Left kidney (tissue), 8 donors: ENCODE data around the gene ZNF883. TPM values are rescaled to one million over a fixed set of nuclear protein-coding genes. Genes with fewer than 3 reads are reported as not detected.
A peak's percentile ranks its signal among the peaks of the same experiment; 100 is the strongest.
"Not testable (repeated sequence)": the region's sequence is repeated elsewhere in the genome, so short reads cannot be mapped to it uniquely, and the experiment has no call there.

Source experiments
- DNase-seq: peaks from one replicate; pipeline ENCODE4 v3.0.0-alpha.2; 2013
- long read RNA-seq, 8 donors: transcript quantifications; one replicate each; lab custom pipeline, GENCODE V29; 2026
- polyA plus RNA-seq: library from polyadenylated mRNA; unstranded; fragments of 120-200 nt; gene quantifications from one replicate; pipeline ENCODE4 v1.2.1, GENCODE V29; 2013; ENCODE audit not compliant: insufficient read length

Gene ZNF883
- polyA plus RNA-seq = 11.1 TPM
- long read RNA-seq, donor 1, partial matches to known transcripts = 0 of 6 reads
- long read RNA-seq, donor 1, other reads (novel, unspliced or antisense) = 0 of 6 reads
- long read RNA-seq, donor 2, partial matches to known transcripts = 0 of 3 reads
- long read RNA-seq, donor 2, other reads (novel, unspliced or antisense) = 0 of 3 reads
- long read RNA-seq, donor 3, partial matches to known transcripts = 0 of 3 reads
- long read RNA-seq, donor 3, other reads (novel, unspliced or antisense) = 0 of 3 reads
- long read RNA-seq, donor 4, partial matches to known transcripts = 0 of 1 reads
- long read RNA-seq, donor 4, other reads (novel, unspliced or antisense) = 0 of 1 reads
- long read RNA-seq, donor 5, partial matches to known transcripts = 0 of 5 reads
- long read RNA-seq, donor 5, other reads (novel, unspliced or antisense) = 0 of 5 reads
- long read RNA-seq, donor 6, transcript ZNF883-204 (1 exons, 1,140 nt) = major isoform, 6 of 10 reads
- long read RNA-seq, donor 6, partial matches to known transcripts = 0 of 10 reads
- long read RNA-seq, donor 6, other reads (novel, unspliced or antisense) = 0 of 10 reads
- long read RNA-seq, donor 7, transcript ZNF883-201 (5 exons, 2,414 nt) = major isoform, 6 of 8 reads
- long read RNA-seq, donor 7, partial matches to known transcripts = 0 of 8 reads
- long read RNA-seq, donor 7, other reads (novel, unspliced or antisense) = 0 of 8 reads
- long read RNA-seq, donor 8, partial matches to known transcripts = 0 of 2 reads
- long read RNA-seq, donor 8, other reads (novel, unspliced or antisense) = 0 of 2 reads

- peak; percentile 80 for DNase-seq
These were observed at the start of gene ZNF883 for GRCh38 chr9:113011911-113012381. Gene ZNF883 (minus strand): TSS chr9:113012192.

GRCh38 chr9:113061072-113061850 is 49.3 kb upstream of the ZNF883 start:
- DNase-seq = not testable (repeated sequence)

- not testable (repeated sequence) for DNase-seq
These were observed 47.7 kb upstream of the ZNF883 start for GRCh38 chr9:113059581-113060284.

GRCh38 chr9:113057193-113057592 is 45.2 kb upstream of the ZNF883 start:
- no peak for DNase-seq

GRCh38 chr9:113056191-113057106 is 44.5 kb upstream of the ZNF883 start, which contains the start of gene ZFP37:
Gene ZFP37 (minus strand): TSS chr9:113056724. CDS start chr9:113056688, 36 bp downstream.
- DNase-seq = peak; percentile 93

- DNase-seq = no peak
These were observed 31.1 kb upstream of the ZNF883 start for GRCh38 chr9:113042884-113043657.

GRCh38 chr9:113026200-113026599 is 14.2 kb upstream of the ZNF883 start:
- no peak for DNase-seq

- no peak for DNase-seq
These were observed 6.3 kb upstream of the ZNF883 start for GRCh38 chr9:113018247-113018646.

GRCh38 chr9:113012492-113012891 is 500 bp upstream of the ZNF883 start:
- DNase-seq = peak; percentile 3

- no peak for DNase-seq
These were observed 6.2 kb downstream of the ZNF883 start for GRCh38 chr9:113005777-113006176.

- no peak for DNase-seq
These were observed 14.6 kb downstream of the ZNF883 start for GRCh38 chr9:112997236-112997941.

- DNase-seq = peak; percentile 1
These were observed 40.6 kb downstream of the ZNF883 start for GRCh38 chr9:112971415-112971814.

GRCh38 chr9:112970939-112971338 is 41.1 kb downstream of the ZNF883 start:
- DNase-seq = peak; percentile 10

- DNase-seq = no peak
These were observed 42.3 kb downstream of the ZNF883 start for GRCh38 chr9:112969730-112970129.

GRCh38 chr9:112955550-112955949 is 56.4 kb downstream of the ZNF883 start:
- DNase-seq = no peak

- DNase-seq = no peak
These were observed 66.3 kb downstream of the ZNF883 start for GRCh38 chr9:112945620-112946208.

GRCh38 chr9:112939418-112939817 is 72.6 kb downstream of the ZNF883 start:
- no peak for DNase-seq

GRCh38 chr9:112933696-112934095 is 78.3 kb downstream of the ZNF883 start:
- DNase-seq = no peak
